ENCODE data around the gene PPP1R3G.

GRCh38 chr6:5082487-5083306, 2.4 kb upstream of the PPP1R3G start:
- TF ChIP-seq CTCF (IDR thresholded peaks at IDR 0.05) = no peak
- no peak for TF ChIP-seq POLR2A (IDR thresholded peaks at IDR 0.05)
